H1 (cell line): ENCODE data around the gene TTBK1. TPM values are rescaled to one million over a fixed set of nuclear protein-coding genes. Genes with fewer than 3 reads are reported as not detected.
A peak's percentile ranks its signal among the peaks of the same experiment; 100 is the strongest.

Experiments used
- BACH1 ChIP-seq: IDR thresholded peaks from 2 replicates; pipeline ENCODE4 v1.6.1; 2012; ENCODE audit warnings: low read length, improper control_type of control experiment
- CBX8 ChIP-seq: fragments of 300-800, 300-1000 bp; sonication (generic); IDR thresholded peaks from 2 replicates; pipeline ENCODE4 v1.7.1; 2016; ENCODE audit warnings: low read depth, low read length, borderline replicate concordance
- CEBPB ChIP-seq: IDR thresholded peaks from 2 replicates; pipeline ENCODE4 v1.6.1; 2012; ENCODE audit warnings: low read depth, low read length
- CHD2 ChIP-seq: IDR thresholded peaks from 2 replicates; pipeline ENCODE4 v1.6.1; 2012; ENCODE audit warnings: low read length, improper control_type of control experiment
- FOSL1 ChIP-seq: IDR thresholded peaks from 2 replicates; pipeline ENCODE4 v1.6.1; 2011; ENCODE audit warnings: mild to moderate bottlenecking, low read depth, low read length, moderate library complexity; ENCODE audit not compliant: insufficient read depth
- JUND ChIP-seq: IDR thresholded peaks from 2 replicates; pipeline ENCODE4 v1.6.1; 2011; ENCODE audit warnings: mild to moderate bottlenecking, improper control_type of control experiment, low read length
- KDM4A ChIP-seq: IDR thresholded peaks from one replicate; pipeline ENCODE4 v1.7.1; 2012; ENCODE audit warnings: low read depth, mild to moderate bottlenecking, moderate library complexity, low read length, inconsistent platforms; ENCODE audit not compliant: severe bottlenecking
- SP1 ChIP-seq: IDR thresholded peaks from 2 replicates; pipeline ENCODE4 v1.6.1; 2011; ENCODE audit warnings: low read depth, low read length
- YY1 ChIP-seq: IDR thresholded peaks from 2 replicates; pipeline ENCODE4 v1.6.1; 2011; ENCODE audit warnings: low read depth, mild to moderate bottlenecking, low read length
- ZNF274 ChIP-seq: IDR thresholded peaks from 2 replicates; pipeline ENCODE4 v1.7.0; 2012; ENCODE audit warnings: low read length, borderline replicate concordance; ENCODE audit errors: extremely low read depth
- polyA plus RNA-seq, 7 experiments: library from polyadenylated mRNA; depleted of rRNA in 3 of 7; stranded (reverse) in 5 of 7; unstranded in 2 of 7; fragments of >200 nt in 5 of 7; fragments of 200-250 nt in 2 of 7; gene quantifications; 1 replicate in 5 of 7; 2 replicates in 1 of 7; 4 replicates in 1 of 7; pipeline versions ENCODE4 v1.2.1 to v1.2.3, GENCODE V29; 2011 to 2013; ENCODE audit warnings: missing spikeins in 2 of 7, mixed read lengths in 2 of 7
- total RNA-seq: library from RNA; stranded (reverse); fragmentation: NEBNext Ultra II Directional; extraction: Animal tissue kit (Norgen Biotek cat#: 25700); gene quantifications from 2 replicates; pipeline ENCODE4 v1.2.1, GENCODE V29; 2021
- TF ChIP-seq, protein P1 (sequence below): fragments of 300-600 bp; sonication (generic); IDR thresholded peaks from 2 replicates; pipeline ENCODE4 v1.7.1; 2012; ENCODE audit warnings: low read length, moderate library complexity, mild to moderate bottlenecking, inconsistent platforms; ENCODE audit not compliant: insufficient replicate concordance

Gene TTBK1
- total and polyA plus RNA-seq, 2 of the 8 experiments (the other 6 are each of a cell fraction or from before 2014, with no cell fraction given), result 0.53 to 1.6 TPM

DNA sequence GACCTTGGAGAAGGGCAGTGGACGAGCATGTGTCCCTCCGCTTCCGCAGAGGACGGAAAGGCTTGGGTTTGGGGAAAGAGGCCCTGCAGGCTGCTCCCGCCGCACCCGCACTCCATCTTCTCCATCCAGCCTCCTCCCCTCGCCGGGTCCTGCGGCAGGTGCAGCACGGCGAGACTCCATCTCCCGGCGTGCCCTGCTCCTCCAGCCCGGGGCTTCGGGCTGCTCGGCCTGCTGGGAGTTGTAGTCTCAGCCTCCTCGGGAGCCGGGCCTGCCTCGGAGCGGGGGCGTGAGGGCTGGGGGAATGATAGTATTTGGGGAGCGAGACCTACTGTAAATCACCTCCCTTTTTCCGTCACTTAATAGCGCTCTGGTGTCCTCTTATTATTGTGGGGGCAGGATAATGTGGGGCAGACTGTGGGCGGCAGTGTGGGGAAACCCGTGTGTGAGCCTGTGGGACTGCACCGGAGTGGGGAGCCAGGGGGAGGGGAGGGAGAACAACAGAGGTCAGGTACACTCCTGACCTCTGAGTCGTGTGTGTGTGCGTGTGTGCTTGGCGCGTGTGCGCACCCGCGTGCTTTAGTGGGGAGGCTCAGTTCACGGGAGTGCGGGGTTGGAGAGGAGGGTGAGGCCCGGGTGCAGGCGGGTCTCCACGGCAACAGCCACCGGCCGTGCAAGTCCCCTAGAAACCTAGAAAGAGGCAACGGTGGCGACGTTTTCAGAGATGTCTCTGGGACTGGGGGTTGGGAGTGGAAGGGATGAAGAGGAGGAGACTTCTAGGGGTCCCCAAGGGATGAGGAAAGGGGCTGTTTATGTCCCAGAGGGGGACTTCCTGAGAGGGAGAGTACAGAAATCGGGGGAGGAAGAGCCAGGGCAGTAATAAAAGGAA lies 4.1 kb downstream of the TTBK1 start (continued):
- TF ChIP-seq, protein P1, sequence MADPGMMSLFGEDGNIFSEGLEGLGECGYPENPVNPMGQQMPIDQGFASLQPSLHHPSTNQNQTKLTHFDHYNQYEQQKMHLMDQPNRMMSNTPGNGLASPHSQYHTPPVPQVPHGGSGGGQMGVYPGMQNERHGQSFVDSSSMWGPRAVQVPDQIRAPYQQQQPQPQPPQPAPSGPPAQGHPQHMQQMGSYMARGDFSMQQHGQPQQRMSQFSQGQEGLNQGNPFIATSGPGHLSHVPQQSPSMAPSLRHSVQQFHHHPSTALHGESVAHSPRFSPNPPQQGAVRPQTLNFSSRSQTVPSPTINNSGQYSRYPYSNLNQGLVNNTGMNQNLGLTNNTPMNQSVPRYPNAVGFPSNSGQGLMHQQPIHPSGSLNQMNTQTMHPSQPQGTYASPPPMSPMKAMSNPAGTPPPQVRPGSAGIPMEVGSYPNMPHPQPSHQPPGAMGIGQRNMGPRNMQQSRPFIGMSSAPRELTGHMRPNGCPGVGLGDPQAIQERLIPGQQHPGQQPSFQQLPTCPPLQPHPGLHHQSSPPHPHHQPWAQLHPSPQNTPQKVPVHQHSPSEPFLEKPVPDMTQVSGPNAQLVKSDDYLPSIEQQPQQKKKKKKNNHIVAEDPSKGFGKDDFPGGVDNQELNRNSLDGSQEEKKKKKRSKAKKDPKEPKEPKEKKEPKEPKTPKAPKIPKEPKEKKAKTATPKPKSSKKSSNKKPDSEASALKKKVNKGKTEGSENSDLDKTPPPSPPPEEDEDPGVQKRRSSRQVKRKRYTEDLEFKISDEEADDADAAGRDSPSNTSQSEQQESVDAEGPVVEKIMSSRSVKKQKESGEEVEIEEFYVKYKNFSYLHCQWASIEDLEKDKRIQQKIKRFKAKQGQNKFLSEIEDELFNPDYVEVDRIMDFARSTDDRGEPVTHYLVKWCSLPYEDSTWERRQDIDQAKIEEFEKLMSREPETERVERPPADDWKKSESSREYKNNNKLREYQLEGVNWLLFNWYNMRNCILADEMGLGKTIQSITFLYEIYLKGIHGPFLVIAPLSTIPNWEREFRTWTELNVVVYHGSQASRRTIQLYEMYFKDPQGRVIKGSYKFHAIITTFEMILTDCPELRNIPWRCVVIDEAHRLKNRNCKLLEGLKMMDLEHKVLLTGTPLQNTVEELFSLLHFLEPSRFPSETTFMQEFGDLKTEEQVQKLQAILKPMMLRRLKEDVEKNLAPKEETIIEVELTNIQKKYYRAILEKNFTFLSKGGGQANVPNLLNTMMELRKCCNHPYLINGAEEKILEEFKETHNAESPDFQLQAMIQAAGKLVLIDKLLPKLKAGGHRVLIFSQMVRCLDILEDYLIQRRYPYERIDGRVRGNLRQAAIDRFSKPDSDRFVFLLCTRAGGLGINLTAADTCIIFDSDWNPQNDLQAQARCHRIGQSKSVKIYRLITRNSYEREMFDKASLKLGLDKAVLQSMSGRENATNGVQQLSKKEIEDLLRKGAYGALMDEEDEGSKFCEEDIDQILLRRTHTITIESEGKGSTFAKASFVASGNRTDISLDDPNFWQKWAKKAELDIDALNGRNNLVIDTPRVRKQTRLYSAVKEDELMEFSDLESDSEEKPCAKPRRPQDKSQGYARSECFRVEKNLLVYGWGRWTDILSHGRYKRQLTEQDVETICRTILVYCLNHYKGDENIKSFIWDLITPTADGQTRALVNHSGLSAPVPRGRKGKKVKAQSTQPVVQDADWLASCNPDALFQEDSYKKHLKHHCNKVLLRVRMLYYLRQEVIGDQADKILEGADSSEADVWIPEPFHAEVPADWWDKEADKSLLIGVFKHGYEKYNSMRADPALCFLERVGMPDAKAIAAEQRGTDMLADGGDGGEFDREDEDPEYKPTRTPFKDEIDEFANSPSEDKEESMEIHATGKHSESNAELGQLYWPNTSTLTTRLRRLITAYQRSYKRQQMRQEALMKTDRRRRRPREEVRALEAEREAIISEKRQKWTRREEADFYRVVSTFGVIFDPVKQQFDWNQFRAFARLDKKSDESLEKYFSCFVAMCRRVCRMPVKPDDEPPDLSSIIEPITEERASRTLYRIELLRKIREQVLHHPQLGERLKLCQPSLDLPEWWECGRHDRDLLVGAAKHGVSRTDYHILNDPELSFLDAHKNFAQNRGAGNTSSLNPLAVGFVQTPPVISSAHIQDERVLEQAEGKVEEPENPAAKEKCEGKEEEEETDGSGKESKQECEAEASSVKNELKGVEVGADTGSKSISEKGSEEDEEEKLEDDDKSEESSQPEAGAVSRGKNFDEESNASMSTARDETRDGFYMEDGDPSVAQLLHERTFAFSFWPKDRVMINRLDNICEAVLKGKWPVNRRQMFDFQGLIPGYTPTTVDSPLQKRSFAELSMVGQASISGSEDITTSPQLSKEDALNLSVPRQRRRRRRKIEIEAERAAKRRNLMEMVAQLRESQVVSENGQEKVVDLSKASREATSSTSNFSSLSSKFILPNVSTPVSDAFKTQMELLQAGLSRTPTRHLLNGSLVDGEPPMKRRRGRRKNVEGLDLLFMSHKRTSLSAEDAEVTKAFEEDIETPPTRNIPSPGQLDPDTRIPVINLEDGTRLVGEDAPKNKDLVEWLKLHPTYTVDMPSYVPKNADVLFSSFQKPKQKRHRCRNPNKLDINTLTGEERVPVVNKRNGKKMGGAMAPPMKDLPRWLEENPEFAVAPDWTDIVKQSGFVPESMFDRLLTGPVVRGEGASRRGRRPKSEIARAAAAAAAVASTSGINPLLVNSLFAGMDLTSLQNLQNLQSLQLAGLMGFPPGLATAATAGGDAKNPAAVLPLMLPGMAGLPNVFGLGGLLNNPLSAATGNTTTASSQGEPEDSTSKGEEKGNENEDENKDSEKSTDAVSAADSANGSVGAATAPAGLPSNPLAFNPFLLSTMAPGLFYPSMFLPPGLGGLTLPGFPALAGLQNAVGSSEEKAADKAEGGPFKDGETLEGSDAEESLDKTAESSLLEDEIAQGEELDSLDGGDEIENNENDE, result no peak
- TF ChIP-seq BACH1 (peak; percentile 26; the same call in 1 of the 2 replicates), JUND (no peak), KDM4A (peak; percentile 99), CBX8 (no peak), CEBPB (no peak), SP1 (no peak), FOSL1 (no peak), CHD2 (0 out of 2 replicates have a peak, but pooled peaks have one; percentile 2), ZNF274 (no peak), YY1 (no peak)
